Left cardiac atrium (tissue), 4 donors: ENCODE results near the gene OR9Q1. TPM values are rescaled to one million over a fixed set of nuclear protein-coding genes. Genes with fewer than 3 reads are reported as not detected.
"Not testable (repeated sequence)": the region's sequence is repeated elsewhere in the genome, so short reads cannot be mapped to it uniquely, and the experiment has no call there.

Source experiments
- ATAC-seq, 2 donors: fragments of 200-7000 bp; cut with Tn5 transposase; one replicate each; pipeline ENCODE4 v1.9.1; 2020; ENCODE audit warnings: mild to moderate bottlenecking in 2 of 2, moderate library complexity in 2 of 2
- DNase-seq: peaks from one replicate; pipeline ENCODE4 v3.0.0-alpha.2; 2020
- intact Hi-C, 2 donors: fragments of 100-400 bp; cut with DNase I; formaldehyde crosslinking; loops; one replicate each; pipeline versions ENCODE4 v1.14.1 to v1.15.1; 2022 to 2023
- total RNA-seq, 2 donors: library from RNA; stranded (reverse); fragmentation: NEBNext Ultra II Directional; extraction: Animal tissue kit (Norgen Biotek cat#: 25700); gene quantifications; one replicate each; pipeline ENCODE4 v1.2.1, GENCODE V29; 2021
- donor health status: DM: no; HTN: yes; CAD: no.
- donor health status: DM: no; HTN: yes; CAD: no; lungs with severe emphysema.
- donor health status: DM: yes; HTN: yes; CAD: no.
- donor health status: Dilated cardiomyopathy.

Gene OR9Q1
- total RNA-seq, 2 donors from 2014 or later = not detected

GRCh38 chr11:58199271-58199670 lies 175.6 kb downstream of the OR9Q1 start:
- intact Hi-C loops = no loop called here
- DNase-seq (no peak), ATAC-seq (no peak)

- no peak for ATAC-seq
- DNase-seq = no peak
- intact Hi-C loops = no loop called here
Measured at GRCh38 chr11:58204042-58204441, 180.4 kb downstream of the OR9Q1 start, which contains the start of gene OR1S2. Gene OR1S2 (minus strand): TSS chr11:58204142. CDS start chr11:58204142, 0 bp downstream.

- intact Hi-C loops, ATAC-seq, DNase-seq: not testable (repeated sequence)
Measured at GRCh38 chr11:58212420-58212819, 188.7 kb downstream of the OR9Q1 start, which contains the start of gene OR1S1. Gene OR1S1 (plus strand): TSS chr11:58212720.

GRCh38 chr11:58216476-58216875 lies 192.8 kb downstream of the OR9Q1 start:
- intact Hi-C loops = no loop called here
- ATAC-seq = no peak
- no peak for DNase-seq

GRCh38 chr11:58222721-58223120 lies 199.0 kb downstream of the OR9Q1 start:
- DNase-seq (no peak), ATAC-seq (no peak)
- intact Hi-C loops = no loop called here

GRCh38 chr11:58227956-58228615 lies 204.4 kb downstream of the OR9Q1 start:
- no peak for DNase-seq
- ATAC-seq = no peak
- intact Hi-C loops = no loop called here

Other genes starting within 250 kb of the OR9Q1 start
- gene OR6Q1, start 7.1 kb downstream of the OR9Q1 start, total RNA-seq = not detected
- gene OR9I1, start 101.6 kb downstream of the OR9Q1 start, total RNA-seq = not detected
- gene OR9Q2, start 165.2 kb downstream of the OR9Q1 start, total RNA-seq = not detected
- not detected for gene OR1S2, start 180.3 kb downstream of the OR9Q1 start, total RNA-seq
- gene OR1S1, start 188.8 kb downstream of the OR9Q1 start, total RNA-seq = not detected
- not detected for gene OR10Q1, start 205.0 kb downstream of the OR9Q1 start, total RNA-seq
- gene OR10W1, start 244.4 kb downstream of the OR9Q1 start, total RNA-seq = not detected